K562 (cell line): ENCODE data around the gene MAGEB4. TPM values are rescaled to one million over a fixed set of nuclear protein-coding genes. Genes with fewer than 3 reads are reported as not detected.

Source experiments
- ARID3A ChIP-seq: IDR thresholded peaks from 2 replicates; pipeline ENCODE4 v1.6.1; 2012; ENCODE audit warnings: low read depth, low read length, improper control_type of control experiment, borderline replicate concordance
- ASH1L ChIP-seq: fragments of 450-650 bp; IDR thresholded peaks from 2 replicates; pipeline ENCODE4 v1.6.1; 2018; ENCODE audit warnings: borderline replicate concordance, mild to moderate bottlenecking, low read depth; ENCODE audit not compliant: partially characterized antibody
- ATF1 ChIP-seq, 2 experiments: fragments of 450-650 bp in 1 of 2; IDR thresholded peaks; 2 replicates each; pipeline ENCODE4 v1.6.1; 2016; ENCODE audit warnings: missing compliant biosample characterization in 1 of 2, missing genetic modification characterization in 1 of 2
- BRF1 ChIP-seq: IDR thresholded peaks from 3 replicates; pipeline ENCODE4 v1.6.1; 2011; ENCODE audit warnings: borderline replicate concordance, mild to moderate bottlenecking; ENCODE audit not compliant: insufficient read length; ENCODE audit errors: extremely low read depth
- CC2D1A ChIP-seq: fragments of 450-650 bp; IDR thresholded peaks from 2 replicates; pipeline ENCODE4 v1.6.1; 2017; ENCODE audit warnings: mild to moderate bottlenecking
- CSDE1 ChIP-seq, 2 experiments: fragments of 450-650 bp; IDR thresholded peaks; 2 replicates each; pipeline ENCODE4 v1.6.1; 2016; ENCODE audit warnings: mild to moderate bottlenecking in 1 of 2
- EP400 ChIP-seq: fragments of 450-650 bp; IDR thresholded peaks from 2 replicates; pipeline ENCODE4 v1.6.1; 2017; ENCODE audit warnings: antibody characterized with exemption, mild to moderate bottlenecking, moderate library complexity
- JUN ChIP-seq, 2 experiments: sonication (generic) in 1 of 2; formaldehyde crosslinking in 1 of 2; IDR thresholded peaks; 2 replicates each; pipeline versions ENCODE4 v1.6.1 to v1.8.0; 2012 to 2022; ENCODE audit warnings: borderline replicate concordance in 2 of 2, mild to moderate bottlenecking in 2 of 2, improper control_type of control experiment in 1 of 2, low read depth in 1 of 2, low read length in 1 of 2, missing genetic modification reagents in 1 of 2
- JUNB ChIP-seq: fragments of 450-650 bp; formaldehyde crosslinking; conservative IDR thresholded peaks from 2 replicates; pipeline ENCODE4 v1.4.0; 2020; ENCODE audit warnings: mild to moderate bottlenecking
- NCOA2 ChIP-seq, 2 experiments: fragments of 450-650 bp; IDR thresholded peaks; 2 replicates each; pipeline ENCODE4 v1.6.1; 2018; ENCODE audit warnings: mild to moderate bottlenecking in 2 of 2, moderate library complexity in 1 of 2; ENCODE audit not compliant: partially characterized antibody in 2 of 2
- NCOR1 ChIP-seq: fragments of 450-650 bp; IDR thresholded peaks from 2 replicates; pipeline ENCODE4 v1.6.1; 2016; ENCODE audit warnings: mild to moderate bottlenecking, moderate library complexity
- NR2F6 ChIP-seq: fragments of 450-650 bp; formaldehyde crosslinking; IDR thresholded peaks from 2 replicates; pipeline ENCODE4 v1.4.0; 2020; ENCODE audit warnings: mild to moderate bottlenecking
- NUFIP1 ChIP-seq: fragments of 450-650 bp; IDR thresholded peaks from 2 replicates; pipeline ENCODE4 v1.6.1; 2018; ENCODE audit not compliant: partially characterized antibody
- PRPF4 ChIP-seq: fragments of 200-400 bp; formaldehyde crosslinking; IDR thresholded peaks from one replicate; pipeline ENCODE4 v1.6.1; 2017; ENCODE audit warnings: low read length, low read depth, mild to moderate bottlenecking; ENCODE audit not compliant: insufficient read depth, poor library complexity, severe bottlenecking
- THRAP3 ChIP-seq: fragments of 450-650 bp; IDR thresholded peaks from 2 replicates; pipeline ENCODE4 v1.6.1; 2016; ENCODE audit warnings: mild to moderate bottlenecking, inconsistent platforms, borderline replicate concordance
- ZNF316 ChIP-seq: fragments of 450-650 bp; IDR thresholded peaks from 2 replicates; pipeline ENCODE4 v1.6.1; 2016
- polyA plus RNA-seq, 8 experiments: library from polyadenylated mRNA; depleted of rRNA in 4 of 8; stranded (reverse) in 5 of 8; unstranded in 3 of 8; fragments of >200 nt; fragmentation: Nextera tagmentation in 2 of 8; fragmentation: Illumina TruSeq in 1 of 8; extraction: Ambion mirVana in 2 of 8; extraction: Trizol in 1 of 8; gene quantifications; 2 replicates each; pipeline versions ENCODE4 v1.2.1 to v1.2.3, GENCODE V29; 2011 to 2014; ENCODE audit warnings: inconsistent platforms in 1 of 8, missing spikeins in 1 of 8
- total RNA-seq, 7 experiments: library from RNA; depleted of rRNA in 6 of 7; stranded (reverse); fragments of >200 nt in 6 of 7; fragmentation: Illumina TruSeq in 2 of 7; extraction: Trizol in 2 of 7; gene quantifications; 2 replicates each; pipeline versions ENCODE4 v1.2.1 to v1.2.3, GENCODE V29; 2011 to 2021; ENCODE audit warnings: low replicate concordance in 1 of 7
- TF ChIP-seq, protein P1 (sequence below), 2 experiments: fragments of 450-650 bp in 1 of 2; sonication (generic) in 1 of 2; formaldehyde crosslinking in 1 of 2; IDR thresholded peaks in 1 of 2; conservative IDR thresholded peaks in 1 of 2; 2 replicates each; pipeline versions ENCODE4 v1.6.1 to v1.8.1; 2016 to 2023; ENCODE audit warnings: mild to moderate bottlenecking in 2 of 2, moderate library complexity in 2 of 2, inconsistent platforms in 1 of 2, missing genetic modification reagents in 1 of 2
- TF ChIP-seq, protein P2 (sequence below): fragments of 450-650 bp; formaldehyde crosslinking; conservative IDR thresholded peaks from 2 replicates; pipeline ENCODE4 v1.4.0; 2022; ENCODE audit warnings: mild to moderate bottlenecking, missing genetic modification characterization
- TF ChIP-seq, protein P3 (sequence below): sonication (generic); formaldehyde crosslinking; IDR thresholded peaks from 2 replicates; pipeline ENCODE4 v1.8.0; 2022; ENCODE audit warnings: missing genetic modification reagents, mild to moderate bottlenecking, borderline replicate concordance

Gene MAGEB4
- total and polyA plus RNA-seq, 9 of the 15 experiments (the other 6 are each of a cell fraction or from before 2014, with no cell fraction given): 0.04 to 0.09 (median 0.06) TPM; not detected in 6

GRCh38 chrX:30283456-30284200, 41.8 kb downstream of the MAGEB4 start (continued):
- TF ChIP-seq NUFIP1 (no peak), PRPF4 (no peak), ARID3A (peak; percentile 82; the same call in 1 of the 2 replicates), JUNB (CRISPR knock-in tag) (peak; percentile 96), JUN (IDR thresholded peaks at IDR 0.05; ENCODE audit: borderline replicate concordance, low read depth, low read length) (peak; percentile 94), JUN (CRISPR knock-in tag; IDR thresholded peaks at IDR 0.05; ENCODE audit: borderline replicate concordance) (no peak), ZNF316 (peak; percentile 96), THRAP3 (no peak), EP400 (peak; percentile 54), CC2D1A (no peak), NR2F6 (no peak), CSDE1 (IDR thresholded peaks at IDR 0.05) (no peak), NCOR1 (peak; percentile 40; the same call in 1 of the 2 replicates), ASH1L (no peak), BRF1 (no peak), NCOA2 (IDR thresholded peaks at IDR 0.05; ENCODE audit: partially characterized antibody in 2 of 2) (peak in 1 of 2 experiments; percentile 14), ATF1 (CRISPR knock-in tag; IDR thresholded peaks at IDR 0.05) (no peak), ATF1 (tag; IDR thresholded peaks at IDR 0.05) (peak; percentile 47; the same call in 1 of the 2 replicates)
- TF ChIP-seq, protein P1, sequence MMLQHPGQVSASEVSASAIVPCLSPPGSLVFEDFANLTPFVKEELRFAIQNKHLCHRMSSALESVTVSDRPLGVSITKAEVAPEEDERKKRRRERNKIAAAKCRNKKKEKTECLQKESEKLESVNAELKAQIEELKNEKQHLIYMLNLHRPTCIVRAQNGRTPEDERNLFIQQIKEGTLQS (IDR thresholded peaks at IDR 0.05): peak; percentile 99
- TF ChIP-seq, protein P1 (CRISPR knock-in tag; conservative IDR thresholded peaks at IDR 0.05): peak; percentile 91
- TF ChIP-seq, protein P2, sequence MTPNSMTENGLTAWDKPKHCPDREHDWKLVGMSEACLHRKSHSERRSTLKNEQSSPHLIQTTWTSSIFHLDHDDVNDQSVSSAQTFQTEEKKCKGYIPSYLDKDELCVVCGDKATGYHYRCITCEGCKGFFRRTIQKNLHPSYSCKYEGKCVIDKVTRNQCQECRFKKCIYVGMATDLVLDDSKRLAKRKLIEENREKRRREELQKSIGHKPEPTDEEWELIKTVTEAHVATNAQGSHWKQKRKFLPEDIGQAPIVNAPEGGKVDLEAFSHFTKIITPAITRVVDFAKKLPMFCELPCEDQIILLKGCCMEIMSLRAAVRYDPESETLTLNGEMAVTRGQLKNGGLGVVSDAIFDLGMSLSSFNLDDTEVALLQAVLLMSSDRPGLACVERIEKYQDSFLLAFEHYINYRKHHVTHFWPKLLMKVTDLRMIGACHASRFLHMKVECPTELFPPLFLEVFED (CRISPR knock-in tag): no peak
- TF ChIP-seq, protein P3, sequence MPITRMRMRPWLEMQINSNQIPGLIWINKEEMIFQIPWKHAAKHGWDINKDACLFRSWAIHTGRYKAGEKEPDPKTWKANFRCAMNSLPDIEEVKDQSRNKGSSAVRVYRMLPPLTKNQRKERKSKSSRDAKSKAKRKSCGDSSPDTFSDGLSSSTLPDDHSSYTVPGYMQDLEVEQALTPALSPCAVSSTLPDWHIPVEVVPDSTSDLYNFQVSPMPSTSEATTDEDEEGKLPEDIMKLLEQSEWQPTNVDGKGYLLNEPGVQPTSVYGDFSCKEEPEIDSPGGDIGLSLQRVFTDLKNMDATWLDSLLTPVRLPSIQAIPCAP (CRISPR knock-in tag): no peak
